Measurements from ENCODE around the gene MON1B.

DNA sequence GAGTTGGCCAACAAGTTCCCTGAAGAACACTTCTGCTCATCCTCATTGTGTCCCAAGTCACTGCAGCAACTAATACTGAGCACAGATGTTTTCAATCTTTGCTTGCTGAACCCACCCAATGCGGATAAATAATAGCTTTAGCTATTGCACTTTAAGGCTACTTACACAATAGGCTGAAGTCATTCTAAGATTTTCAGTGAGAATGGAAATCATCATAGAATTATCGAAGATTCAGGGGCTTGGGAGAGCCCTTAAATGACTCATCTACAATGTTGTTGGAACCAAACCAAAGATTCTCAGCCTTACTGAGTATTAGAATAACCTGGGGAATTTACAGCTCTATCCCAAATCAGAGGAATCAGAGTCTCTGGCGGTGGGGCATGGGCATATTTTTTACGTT, 59.4 kb downstream of the MON1B start:
- TF ChIP-seq, protein P1, sequence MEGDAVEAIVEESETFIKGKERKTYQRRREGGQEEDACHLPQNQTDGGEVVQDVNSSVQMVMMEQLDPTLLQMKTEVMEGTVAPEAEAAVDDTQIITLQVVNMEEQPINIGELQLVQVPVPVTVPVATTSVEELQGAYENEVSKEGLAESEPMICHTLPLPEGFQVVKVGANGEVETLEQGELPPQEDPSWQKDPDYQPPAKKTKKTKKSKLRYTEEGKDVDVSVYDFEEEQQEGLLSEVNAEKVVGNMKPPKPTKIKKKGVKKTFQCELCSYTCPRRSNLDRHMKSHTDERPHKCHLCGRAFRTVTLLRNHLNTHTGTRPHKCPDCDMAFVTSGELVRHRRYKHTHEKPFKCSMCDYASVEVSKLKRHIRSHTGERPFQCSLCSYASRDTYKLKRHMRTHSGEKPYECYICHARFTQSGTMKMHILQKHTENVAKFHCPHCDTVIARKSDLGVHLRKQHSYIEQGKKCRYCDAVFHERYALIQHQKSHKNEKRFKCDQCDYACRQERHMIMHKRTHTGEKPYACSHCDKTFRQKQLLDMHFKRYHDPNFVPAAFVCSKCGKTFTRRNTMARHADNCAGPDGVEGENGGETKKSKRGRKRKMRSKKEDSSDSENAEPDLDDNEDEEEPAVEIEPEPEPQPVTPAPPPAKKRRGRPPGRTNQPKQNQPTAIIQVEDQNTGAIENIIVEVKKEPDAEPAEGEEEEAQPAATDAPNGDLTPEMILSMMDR (IDR thresholded peaks at IDR 0.05; ENCODE audit: insufficient read depth, low read length, poor library complexity, severe bottlenecking), result no peak
- TF ChIP-seq EZH2phosphoT487 (conservative IDR thresholded peaks at IDR 0.05; ENCODE audit: low read length), result no peak

Data from SU-DHL-6 (cell line).